H9 (cell line): ENCODE results near the gene MAD1L1. TPM values are rescaled to one million over a fixed set of nuclear protein-coding genes. Genes with fewer than 3 reads are reported as not detected.

ENCODE experiments used
- DNase-seq: peaks from one replicate; pipeline ENCODE4 v3.0.0-alpha.2; 2017
- H2AFZ ChIP-seq: one replicate; pipeline ENCODE4 v1.6.1; 2013; ENCODE audit warnings: mild to moderate bottlenecking, low read length, control low read depth, moderate library complexity
- H2AK5ac ChIP-seq: 2 replicates; pipeline ENCODE4 v1.6.1; 2013; ENCODE audit warnings: low read length, control low read depth, mixed read lengths; ENCODE audit not compliant: insufficient read length
- H2BK120ac ChIP-seq: one replicate; pipeline ENCODE4 v1.6.1; 2013; ENCODE audit warnings: low read depth, mild to moderate bottlenecking, low read length, control low read depth, inconsistent platforms; ENCODE audit not compliant: poor library complexity, severe bottlenecking
- H2BK12ac ChIP-seq: 2 replicates; pipeline ENCODE4 v1.6.1; 2013; ENCODE audit warnings: low read length, control low read depth, mixed read lengths, low read depth; ENCODE audit not compliant: insufficient read length
- H2BK15ac ChIP-seq: 2 replicates; pipeline ENCODE4 v1.6.1; 2013; ENCODE audit warnings: low read depth, low read length, control low read depth
- H2BK20ac ChIP-seq: one replicate; pipeline ENCODE4 v1.6.1; 2013; ENCODE audit warnings: low read depth, mild to moderate bottlenecking, low read length, control low read depth, inconsistent platforms; ENCODE audit not compliant: poor library complexity, severe bottlenecking
- H2BK5ac ChIP-seq: 2 replicates; pipeline ENCODE4 v1.6.1; 2013; ENCODE audit warnings: low read length, control low read depth, mixed read lengths; ENCODE audit not compliant: insufficient read length
- H3K14ac ChIP-seq: 2 replicates; pipeline ENCODE4 v1.6.1; 2013; ENCODE audit warnings: low read length, control low read depth; ENCODE audit not compliant: insufficient read depth
- H3K18ac ChIP-seq: 2 replicates; pipeline ENCODE4 v1.6.1; 2013; ENCODE audit warnings: low read depth, mild to moderate bottlenecking, mixed read lengths, low read length, control low read depth; ENCODE audit not compliant: insufficient read length
- H3K23ac ChIP-seq: 2 replicates; pipeline ENCODE4 v1.6.1; 2013; ENCODE audit warnings: low read length, control low read depth, mixed read lengths, low read depth; ENCODE audit not compliant: insufficient read length
- H3K23me2 ChIP-seq: 2 replicates; pipeline ENCODE4 v1.6.1; 2013; ENCODE audit warnings: low read depth, mild to moderate bottlenecking, mixed read lengths, low read length, control low read depth; ENCODE audit not compliant: insufficient read length, poor library complexity, severe bottlenecking
- H3K27ac ChIP-seq: 2 replicates; pipeline ENCODE4 v1.5.1; 2013; ENCODE audit warnings: low read length, control low read depth, mixed read lengths, low read depth; ENCODE audit not compliant: insufficient read length
- H3K27me3 ChIP-seq: 2 replicates; pipeline ENCODE4 v1.6.1; 2013; ENCODE audit warnings: low read length, control low read depth, inconsistent platforms; ENCODE audit not compliant: insufficient read depth
- H3K4ac ChIP-seq: 2 replicates; pipeline ENCODE4 v1.6.1; 2013; ENCODE audit warnings: low read depth, mild to moderate bottlenecking, control low read depth, inconsistent platforms, low read length, moderate library complexity
- H3K4me1 ChIP-seq: 2 replicates; pipeline ENCODE4 v1.6.1; 2013; ENCODE audit warnings: low read length, control low read depth, inconsistent platforms; ENCODE audit not compliant: insufficient read depth
- H3K4me2 ChIP-seq: 2 replicates; pipeline ENCODE4 v1.6.1; 2013; ENCODE audit warnings: low read length, control low read depth, mixed read lengths; ENCODE audit not compliant: insufficient read length, insufficient read depth
- H3K56ac ChIP-seq: 2 replicates; pipeline ENCODE4 v1.6.1; 2013; ENCODE audit warnings: low read depth, mild to moderate bottlenecking, mixed read lengths, low read length, control low read depth; ENCODE audit not compliant: insufficient read length
- H3K79me1 ChIP-seq: 2 replicates; pipeline ENCODE4 v1.6.1; 2013; ENCODE audit warnings: low read depth, mild to moderate bottlenecking, moderate library complexity, low read length, control low read depth, inconsistent platforms; ENCODE audit not compliant: insufficient read depth, poor library complexity, severe bottlenecking
- H3K79me2 ChIP-seq: 2 replicates; pipeline ENCODE4 v1.6.1; 2013; ENCODE audit warnings: low read length, control low read depth, inconsistent platforms; ENCODE audit not compliant: insufficient read depth
- H3K9ac ChIP-seq: 2 replicates; pipeline ENCODE4 v1.6.1; 2013; ENCODE audit warnings: low read length, control low read depth, mixed read lengths; ENCODE audit not compliant: insufficient read length; ENCODE audit errors: extremely low read depth
- H3K9me3 ChIP-seq: one replicate; pipeline ENCODE4 v1.6.1; 2013; ENCODE audit warnings: low read depth, low read length, inconsistent platforms; ENCODE audit not compliant: control insufficient read depth
- H3T11ph ChIP-seq: one replicate; pipeline ENCODE4 v1.6.1; 2013; ENCODE audit warnings: mild to moderate bottlenecking, low read length, control low read depth, inconsistent platforms
- H4K20me1 ChIP-seq: one replicate; pipeline ENCODE4 v1.6.1; 2013; ENCODE audit not compliant: control insufficient read depth, insufficient read length, insufficient read depth
- H4K5ac ChIP-seq: 2 replicates; pipeline ENCODE4 v1.6.1; 2013; ENCODE audit warnings: low read depth, mild to moderate bottlenecking, mixed read lengths, low read length, control low read depth; ENCODE audit not compliant: insufficient read length
- H4K8ac ChIP-seq: replicated peaks from 2 replicates; pipeline ENCODE4 v1.6.1; 2013; ENCODE audit warnings: low read length, control low read depth, mixed read lengths, low read depth; ENCODE audit not compliant: insufficient read length
- H4K91ac ChIP-seq: 2 replicates; pipeline ENCODE4 v1.6.1; 2013; ENCODE audit warnings: low read depth, mild to moderate bottlenecking, moderate library complexity, mixed read lengths, low read length, control low read depth; ENCODE audit not compliant: insufficient read length
- H3K27ac Mint-ChIP-seq, 3 experiments: 2 replicates in 2 of 3; 3 replicates in 1 of 3; pipeline ENCODE4 v1.8.0; 2020 to 2021; ENCODE audit warnings: mixed read lengths in 3 of 3, mild to moderate bottlenecking in 1 of 3, moderate library complexity in 1 of 3
- H3K27me3 Mint-ChIP-seq: 2 replicates; pipeline ENCODE4 v1.8.0; 2021; ENCODE audit warnings: low read depth, mild to moderate bottlenecking, moderate library complexity, mixed read lengths
- H3K36me3 Mint-ChIP-seq, 3 experiments: 2 replicates in 2 of 3; 3 replicates in 1 of 3; pipeline ENCODE4 v1.8.0; 2020 to 2021; ENCODE audit warnings: low read depth in 3 of 3, mixed read lengths in 3 of 3; ENCODE audit not compliant: insufficient read depth in 1 of 3
- H3K4me1 Mint-ChIP-seq, 2 experiments: 2 replicates each; pipeline ENCODE4 v1.8.0; 2020; ENCODE audit warnings: mixed read lengths in 2 of 2
- H3K4me3 Mint-ChIP-seq, 2 experiments: 2 replicates in 1 of 2; 3 replicates in 1 of 2; pipeline ENCODE4 v1.8.0; 2020 to 2021; ENCODE audit warnings: mild to moderate bottlenecking in 2 of 2, mixed read lengths in 2 of 2, moderate library complexity in 1 of 2
- H3K9me3 Mint-ChIP-seq, 2 experiments: 2 replicates in 1 of 2; 3 replicates in 1 of 2; pipeline ENCODE4 v1.8.0; 2020; ENCODE audit warnings: mild to moderate bottlenecking in 2 of 2, mixed read lengths in 2 of 2, moderate library complexity in 1 of 2
- CTCF ChIP-seq: fragments of 200-600 bp; sonication (generic); conservative IDR thresholded peaks from 3 replicates; pipeline ENCODE4 v1.8.0; 2021; ENCODE audit warnings: antibody characterized with exemption, mild to moderate bottlenecking
- whole genome bisulfite sequencing: extraction: QIAGEN DNeasy Blood & Tissue Kit; methylation state at CpG from one replicate; pipeline ENCODE4 v1.1.7; 2013; ENCODE audit warnings: missing lambda C conversion rate, low lambda C conversion rate, mixed read lengths; ENCODE audit not compliant: insufficient read length; ENCODE audit errors: extremely low coverage; 5-methylcytosine and 5-hydroxymethylcytosine counted together
- total RNA-seq: library from RNA; stranded (reverse); gene quantifications from 2 replicates; pipeline ENCODE4 v1.2.1, GENCODE V29; 2021

The MAD1L1 gene
- total RNA-seq, 1 experiment from 2014 or later = 39.0 TPM

GRCh38 chr7:2015251-2015871, 217.4 kb downstream of the MAD1L1 start:
- Histone ChIP-seq H2BK12ac (no peak overlapping the region), H3K4me2 (no peak overlapping the region), H3K27me3 (no peaks in the 10 kb centered on the region), H3K56ac (no peak overlapping the region), H3K4me1 (no peaks in the 10 kb centered on the region), H3K23me2 (peaks cover 4% of the 10 kb centered on the region), H4K91ac (no peak overlapping the region), H3K9ac (no peak overlapping the region), H2BK15ac (no peak overlapping the region), H4K8ac (no peak overlapping the region), H3K27ac (no peak overlapping the region), H3K9me3 (no peaks in the 10 kb centered on the region), H2BK20ac (no peak overlapping the region), H3K18ac (no peak overlapping the region), H2BK120ac (no peak overlapping the region), H4K20me1 (no peaks in the 10 kb centered on the region), H2AFZ (no peak overlapping the region), H3K23ac (no peak overlapping the region), H4K5ac (no peak overlapping the region), H3K79me1 (no peaks in the 10 kb centered on the region), H3K14ac (no peak overlapping the region), H2AK5ac (no peak overlapping the region), H2BK5ac (no peak overlapping the region), H3K4ac (no peak overlapping the region), H3K79me2 (no peaks in the 10 kb centered on the region), H3T11ph (no peak overlapping the region)
- Mint-ChIP-seq H3K9me3 (0 out of 5 replicates have a peak, but pooled peaks cover 0 to 4% of the 10 kb centered on the region in 2 experiments), H3K27me3 (no peaks in the 10 kb centered on the region; the same call in 1 of the 2 replicates), H3K4me3 (no peak overlapping the region), H3K36me3 (peaks cover 7 to 12% (median 9%) of the 10 kb centered on the region in 3 experiments; a peak in 4 of 7 replicates), H3K27ac (0 out of 7 replicates have a peak overlapping the region, but pooled peaks of 1 of the 3 experiments have one; percentile 18), H3K4me1 (peaks cover 5 to 11% of the 10 kb centered on the region in 2 experiments; a peak in 3 of 4 replicates)
- no peak for TF ChIP-seq CTCF
- no CpG with 5 or more reads among the region's 18 CpGs for WGBS
- peak; percentile 24 for DNase-seq
